ENCODE measurements around the gene TMEM163.

Gene TMEM163

GRCh38 chr2:134717286-134718022 lies 1.3 kb downstream of the TMEM163 start:
- Histone ChIP-seq H3K9me3 (ENCODE audit: control insufficient read depth, insufficient read depth, low read depth, low read length) (no peaks in the 10 kb centered on the region), H3K4me3 (ENCODE audit: low read depth, low read length) (peak overlapping the region; percentile 42), H3K4me1 (ENCODE audit: control insufficient read depth, insufficient read depth, low read length) (0 out of 2 replicates have a peak, but pooled peaks cover 1% of the 10 kb centered on the region), H3K27ac (ENCODE audit: extremely low read depth, low read depth, low read length) (no peak overlapping the region), H3K36me3 (ENCODE audit: control insufficient read depth in 2 of 2, insufficient read depth in 1 of 2, low read length in 2 of 2) (no peaks in the 10 kb centered on the region)
- TF ChIP-seq ZNF362 (tag by site-specific recombination; IDR thresholded peaks at IDR 0.05) (no peak), ZNF548 (tag by site-specific recombination; IDR thresholded peaks at IDR 0.05) (no peak), ZNF610 (tag by site-specific recombination; IDR thresholded peaks at IDR 0.05; ENCODE audit: borderline replicate concordance) (no peak), ZNF544 (tag by site-specific recombination; IDR thresholded peaks at IDR 0.05) (no peak), ZNF19 (tag by site-specific recombination; IDR thresholded peaks at IDR 0.05; ENCODE audit: low read depth) (no peak), ZNF174 (tag by site-specific recombination; IDR thresholded peaks at IDR 0.05) (no peak), ZIC2 (tag by site-specific recombination; IDR thresholded peaks at IDR 0.05) (no peak), ZNF555 (tag by site-specific recombination; conservative IDR thresholded peaks at IDR 0.05) (no peak), ZNF274 (IDR thresholded peaks at IDR 0.05; ENCODE audit: low read length) (no peak), ZNF274 (tag by site-specific recombination; IDR thresholded peaks at IDR 0.05; ENCODE audit: borderline replicate concordance) (no peak), ZNF169 (tag by site-specific recombination; IDR thresholded peaks at IDR 0.05) (no peak), ZNF580 (tag by site-specific recombination; IDR thresholded peaks at IDR 0.05) (no peak), ZNF114 (tag by site-specific recombination; IDR thresholded peaks at IDR 0.05) (no peak)
- ChIA-PET CTCF (interaction anchor here (0.6 kb wide), 1 partner anchor 269 kb away, joined by 3 read pairs; no protein-coding TSS in a partner anchor), POLR2A (interaction anchor here (1.0 kb wide), 1 partner anchor 60 kb away, joined by 3 read pairs; no protein-coding TSS in a partner anchor)

DNA sequence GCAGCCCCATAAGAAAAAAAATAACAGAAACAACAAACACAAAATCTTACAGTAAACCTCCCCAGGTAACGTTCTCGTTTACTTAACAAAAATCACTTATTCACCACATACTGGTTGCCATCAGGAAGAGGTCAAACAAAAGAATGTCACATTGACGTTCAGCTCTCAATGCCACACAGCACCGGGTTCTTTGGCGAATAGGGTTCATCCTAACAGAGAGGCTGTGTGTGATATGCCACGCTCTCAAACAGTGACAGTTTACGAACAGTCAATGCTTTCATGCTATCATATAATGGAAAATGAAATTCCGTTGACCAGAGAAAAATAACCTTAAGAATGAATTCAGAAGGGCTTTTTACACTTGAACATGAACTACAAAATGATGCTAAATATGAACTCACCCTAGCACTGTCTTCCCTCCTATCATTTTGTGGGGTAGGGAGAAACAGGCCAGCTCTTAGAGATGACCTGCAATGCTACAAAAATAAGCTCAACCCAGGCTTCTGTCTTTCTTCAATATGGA lies 2.0 kb downstream of the TMEM163 start:
- no peaks in the 10 kb centered on the region for H3K9me3 ChIP-seq (ENCODE audit: control insufficient read depth, insufficient read depth, low read depth, low read length)
- no peaks in the 10 kb centered on the region for H3K36me3 ChIP-seq (ENCODE audit: control insufficient read depth in 2 of 2, insufficient read depth in 1 of 2, low read length in 2 of 2)
- no peak overlapping the region for H3K4me3 ChIP-seq (ENCODE audit: low read depth, low read length)
- ChIA-PET POLR2A (no interaction called here), CTCF (interaction anchor here (1.0 kb wide), 1 partner anchor 23 kb away, joined by 4 read pairs; no protein-coding TSS in a partner anchor)
- H3K4me1 ChIP-seq (ENCODE audit: control insufficient read depth, insufficient read depth, low read length) = peaks cover 8% of the 10 kb centered on the region
- no peak for TF ChIP-seq ZNF169 (tag by site-specific recombination; IDR thresholded peaks at IDR 0.05)
- TF ChIP-seq ZNF621 (tag by site-specific recombination; IDR thresholded peaks at IDR 0.05) = no peak
- TF ChIP-seq ZNF140 (tag by site-specific recombination; IDR thresholded peaks at IDR 0.05) = no peak
- no peak for TF ChIP-seq ZNF184 (tag by site-specific recombination; IDR thresholded peaks at IDR 0.05)
- no peak for TF ChIP-seq ZBTB8A (tag by site-specific recombination; IDR thresholded peaks at IDR 0.05)
- no peak for TF ChIP-seq ZNF274 (IDR thresholded peaks at IDR 0.05; ENCODE audit: low read length)
- no peak for TF ChIP-seq ZNF274 (tag by site-specific recombination; IDR thresholded peaks at IDR 0.05; ENCODE audit: borderline replicate concordance)
- no peak for TF ChIP-seq TCF7L2 (IDR thresholded peaks at IDR 0.05; ENCODE audit: borderline replicate concordance, low read depth, low read length)
- TF ChIP-seq ZNF24 (tag by site-specific recombination; IDR thresholded peaks at IDR 0.05) = no peak
- no peak for TF ChIP-seq SETDB1 (IDR thresholded peaks at IDR 0.05; ENCODE audit: insufficient read length, low read length)
- TF ChIP-seq ZBTB6 (tag by site-specific recombination; IDR thresholded peaks at IDR 0.05) = no peak
- H3K27ac ChIP-seq (ENCODE audit: extremely low read depth, low read depth, low read length) = no peak overlapping the region
